ENCODE results near the gene ZNF853.
A peak's percentile ranks its signal among the peaks of the same experiment; 100 is the strongest.

The ZNF853 gene

DNA sequence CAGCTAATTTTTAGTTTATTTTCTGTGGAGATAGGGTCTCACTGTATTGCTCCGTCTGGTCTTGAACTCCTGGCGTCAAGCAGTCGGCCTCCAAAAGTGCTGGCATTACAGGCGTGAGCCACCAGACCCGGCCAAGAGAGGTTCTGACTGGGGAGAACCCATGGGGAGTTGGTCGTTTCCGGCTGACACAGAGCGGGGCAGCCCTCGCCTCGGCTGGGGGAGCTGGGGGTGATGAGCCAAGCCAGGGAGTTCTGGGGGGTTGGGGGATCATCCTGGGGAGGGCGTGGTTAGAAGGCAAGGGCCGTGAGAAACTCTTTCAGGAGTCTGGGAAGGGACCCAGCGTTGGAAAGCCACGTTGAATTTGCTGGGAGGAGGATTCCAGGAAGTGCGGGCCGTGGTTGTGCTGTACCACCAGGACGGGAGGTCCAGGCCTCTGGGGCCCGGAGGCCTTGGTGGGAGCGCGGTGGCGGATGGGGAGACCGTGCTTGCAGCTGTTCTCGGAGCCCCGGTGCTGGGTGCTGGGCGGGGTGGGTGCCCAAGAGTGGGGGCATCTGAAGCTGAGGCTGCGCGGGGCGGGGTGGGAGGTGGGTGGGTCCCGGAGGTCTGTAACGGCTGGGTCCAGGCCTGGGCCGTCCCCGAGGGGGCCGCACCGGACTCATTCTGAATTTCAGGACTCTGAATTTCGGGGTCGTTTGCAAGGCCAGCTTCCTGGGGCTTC lies 8.4 kb upstream of the ZNF853 start:
- DNase-seq, result no peak

DNA sequence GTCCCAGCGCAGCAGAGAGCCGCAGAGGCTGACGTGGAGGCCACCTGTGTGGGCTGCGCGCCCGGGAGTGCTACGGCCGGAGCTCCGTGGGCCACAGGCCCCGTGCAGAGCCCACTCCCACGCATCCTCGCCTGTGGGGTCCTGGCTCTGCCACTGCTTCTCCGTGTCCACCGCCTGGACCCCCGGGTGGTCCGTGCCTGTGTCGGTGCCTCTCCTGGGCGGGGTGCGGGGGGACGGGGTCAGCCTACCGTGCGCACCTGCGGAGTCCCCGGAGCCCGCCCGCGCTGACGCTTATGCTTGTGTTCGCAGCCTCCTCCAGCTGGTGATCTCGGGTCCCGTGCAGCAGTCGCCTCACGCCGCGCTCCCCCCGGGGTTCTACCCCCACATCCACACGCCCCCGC lies 7.8 kb upstream of the ZNF853 start:
- no peak for DNase-seq

GRCh38 chr7:6608081-6608480 lies 7.3 kb upstream of the ZNF853 start:
- DNase-seq, result no peak

DNA sequence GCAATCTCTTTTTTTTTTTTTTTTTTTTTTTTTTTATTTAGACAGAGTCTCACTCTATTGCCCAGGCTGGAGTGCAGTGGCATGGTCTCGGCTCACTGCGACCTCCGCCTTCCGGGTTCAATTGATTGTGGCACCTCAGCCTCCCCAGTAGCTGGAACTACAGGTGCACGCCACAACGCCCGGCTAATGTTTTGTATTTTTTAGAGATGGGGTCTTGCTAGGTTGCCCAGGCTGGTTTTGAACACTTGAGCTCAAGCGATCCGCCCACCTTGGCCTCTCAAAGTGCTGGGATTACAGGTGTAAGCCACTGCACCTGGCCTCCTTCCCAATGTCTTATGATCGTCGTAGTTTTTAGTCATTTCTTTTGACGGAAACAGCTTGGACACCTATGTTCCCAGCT lies 6.6 kb upstream of the ZNF853 start:
- no peak for DNase-seq

- no peak for DNase-seq
Observed at GRCh38 chr7:6612819-6613218, 2.6 kb upstream of the ZNF853 start.

DNA sequence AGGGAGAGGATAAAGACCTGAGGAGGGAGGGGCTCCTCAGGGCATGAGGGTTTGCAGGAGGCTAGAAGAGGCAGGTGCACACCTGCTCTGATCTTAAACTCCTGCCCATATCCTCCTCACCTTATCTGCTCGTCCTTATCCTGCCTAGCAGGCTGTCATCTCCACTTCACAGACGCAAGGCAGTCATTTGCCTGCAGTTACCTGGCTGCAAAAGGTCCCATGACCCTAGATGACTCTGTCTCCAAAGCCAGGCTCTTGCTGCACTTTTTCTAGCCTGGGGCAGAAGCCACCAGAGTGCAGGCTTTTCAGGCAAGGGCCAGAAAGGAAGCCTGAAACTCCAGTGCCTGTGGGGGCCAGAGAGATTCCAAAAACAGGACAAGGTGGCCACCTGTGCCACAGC lies 1.7 kb upstream of the ZNF853 start:
- no peak for DNase-seq

DNA sequence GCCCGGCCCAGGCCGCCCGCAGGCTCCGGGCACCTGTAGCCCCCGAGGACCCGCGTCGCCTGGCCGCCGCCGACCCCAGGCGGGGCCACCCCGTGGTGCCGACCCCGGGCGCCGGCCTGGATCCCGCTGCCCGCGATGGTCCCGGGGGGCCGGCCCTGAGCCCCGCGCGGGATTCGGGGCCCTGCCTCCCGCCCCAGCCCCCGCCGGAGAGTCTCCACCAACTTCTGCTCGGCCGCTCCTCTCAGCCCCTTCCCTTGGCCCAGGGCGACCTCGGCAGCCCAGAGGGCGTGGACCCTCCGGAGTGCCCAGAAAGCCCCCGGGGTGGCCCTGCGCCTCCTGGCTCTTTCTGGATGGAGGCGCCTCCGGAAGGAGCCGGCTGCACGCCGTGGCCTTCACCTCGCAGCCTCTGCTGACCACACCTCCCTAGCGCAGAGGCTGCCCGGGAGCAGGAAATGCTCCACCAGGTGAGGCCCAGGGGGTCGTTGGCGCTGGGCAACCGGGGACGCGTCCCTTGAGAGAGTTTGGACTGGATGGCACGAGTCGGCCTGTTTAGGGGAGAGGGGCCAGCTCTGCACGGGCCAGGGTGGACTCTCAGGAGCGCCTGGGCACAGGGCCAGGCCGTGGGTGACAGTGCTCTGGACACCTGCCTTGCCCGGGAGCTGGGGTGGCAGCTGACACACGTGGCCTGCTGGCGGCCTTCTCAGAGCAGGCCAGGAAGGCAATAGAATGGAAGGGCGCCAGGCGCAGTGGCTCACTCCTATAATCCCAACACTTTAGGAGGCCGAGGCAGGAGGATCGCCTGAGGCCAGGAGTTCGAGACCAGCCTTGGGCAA lies 529 bp downstream of the ZNF853 start:
- no peak for DNase-seq

GRCh38 chr7:6616854-6617643 lies 1.6 kb downstream of the ZNF853 start:
- no peak for DNase-seq

DNA sequence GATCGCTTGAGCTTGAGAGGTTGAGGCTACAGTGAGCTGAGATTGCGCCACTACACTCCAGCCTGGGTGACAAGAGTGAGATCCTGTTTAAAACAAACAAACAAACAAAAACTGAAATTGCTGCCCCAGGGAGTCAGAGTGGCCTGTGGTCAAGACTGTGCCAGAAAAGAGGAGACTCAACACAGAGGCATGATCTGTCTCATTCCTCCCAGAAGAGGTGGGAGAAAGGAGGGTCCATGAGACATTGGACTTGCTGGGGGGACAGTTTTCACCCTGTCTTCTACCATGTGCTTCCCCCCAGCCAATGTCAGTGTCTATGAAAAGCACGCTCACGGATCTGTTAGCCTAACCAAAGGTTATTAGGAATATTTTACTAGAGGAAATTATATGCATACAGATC lies 3.2 kb downstream of the ZNF853 start:
- no peak for DNase-seq

DNA sequence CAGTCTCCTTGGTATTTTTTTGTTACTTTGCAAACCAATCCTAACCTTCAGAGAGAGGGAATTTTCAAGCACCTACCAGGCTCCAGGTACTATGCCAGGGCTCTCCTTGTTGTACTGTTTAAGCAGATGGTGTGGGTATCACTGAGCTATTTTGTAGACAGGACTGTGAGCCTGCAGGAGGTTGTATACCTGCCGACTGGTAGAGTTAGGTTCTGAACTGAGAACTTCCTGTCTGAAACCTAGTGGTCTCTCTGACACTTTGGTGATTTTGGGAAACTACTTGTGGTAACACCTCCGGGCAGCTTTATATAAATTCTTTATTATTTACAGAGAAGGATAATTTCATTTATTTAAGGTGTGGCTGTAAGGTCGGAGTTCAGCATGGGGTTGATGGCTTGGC lies 4.6 kb downstream of the ZNF853 start:
- DNase-seq, result no peak

DNA sequence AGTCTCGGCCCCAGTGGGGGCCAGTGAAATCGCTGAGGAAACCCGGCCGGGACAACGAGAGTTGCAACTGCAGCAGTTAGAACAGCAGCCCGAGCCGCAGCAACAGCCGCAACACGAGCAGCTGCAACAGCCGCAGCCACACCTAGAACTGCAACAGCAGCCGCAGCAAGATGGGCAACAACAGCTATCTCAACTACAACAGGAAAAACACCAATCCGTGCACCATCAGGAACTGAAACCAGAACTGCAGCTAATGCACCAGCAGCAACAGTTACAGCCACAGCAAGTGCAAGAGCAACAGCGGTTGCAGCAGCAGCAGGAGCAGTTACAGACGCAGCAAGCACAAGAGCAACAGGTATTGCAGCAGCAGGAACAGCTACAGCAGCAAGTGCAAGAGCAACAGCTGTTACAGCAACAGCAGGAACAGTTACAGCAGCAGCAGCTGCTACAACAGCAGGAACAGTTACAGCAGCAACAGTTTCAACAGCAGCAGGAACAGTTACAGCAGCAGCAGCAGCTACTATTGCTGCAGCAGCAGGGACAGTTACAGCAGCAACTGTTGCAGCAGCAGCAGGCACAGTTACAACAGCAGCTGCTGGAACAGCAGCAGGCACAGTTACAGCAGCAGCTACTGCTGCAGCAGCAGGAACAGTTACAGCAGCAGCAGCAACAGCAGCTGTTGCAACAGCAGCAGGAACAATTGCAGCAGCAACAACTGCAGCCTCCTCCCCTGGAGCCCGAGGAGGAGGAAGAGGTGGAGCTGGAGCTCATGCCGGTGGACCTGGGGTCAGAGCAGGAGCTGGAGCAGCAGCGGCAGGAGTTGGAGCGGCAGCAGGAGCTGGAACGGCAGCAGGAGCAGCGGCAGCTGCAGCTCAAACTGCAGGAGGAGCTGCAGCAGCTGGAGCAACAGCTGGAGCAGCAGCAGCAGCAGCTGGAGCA lies 6.1 kb downstream of the ZNF853 start:
- peak; percentile 21 for DNase-seq

GRCh38 chr7:6622134-6622710 lies 6.8 kb downstream of the ZNF853 start:
- DNase-seq, result no peak

DNA sequence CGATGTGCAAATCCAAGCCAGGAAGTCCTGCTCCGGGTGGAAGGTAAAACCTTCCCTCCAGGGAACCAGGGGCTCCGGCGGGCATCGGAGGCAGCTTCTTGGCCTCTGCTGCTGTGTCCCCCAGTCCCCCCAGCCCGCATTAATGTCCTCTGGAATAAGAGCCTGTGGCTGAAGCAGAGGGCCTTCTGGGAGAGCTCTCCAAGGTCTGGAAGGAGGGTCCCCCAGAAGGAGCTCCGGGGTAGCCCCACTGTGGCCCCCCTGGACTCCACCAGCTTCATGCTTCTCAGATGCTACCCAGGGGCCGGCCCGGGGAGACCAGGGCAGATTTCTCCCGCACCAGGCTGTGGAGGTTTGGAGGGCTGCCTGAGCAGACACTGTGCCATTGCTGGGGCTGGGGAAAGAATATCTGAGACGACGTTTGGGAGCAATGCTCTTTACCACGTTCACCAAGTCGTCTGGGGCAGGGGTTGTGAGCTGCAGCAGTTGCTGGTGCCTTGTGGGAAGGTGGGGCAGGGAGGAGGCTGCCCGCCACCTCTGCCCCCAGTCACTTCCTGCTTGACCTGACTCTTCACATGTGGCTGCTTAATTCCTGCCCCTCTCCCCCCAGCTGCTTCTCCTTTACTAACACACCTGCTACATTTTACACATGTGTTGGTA lies 8.3 kb downstream of the ZNF853 start:
- DNase-seq, result no peak

DNA sequence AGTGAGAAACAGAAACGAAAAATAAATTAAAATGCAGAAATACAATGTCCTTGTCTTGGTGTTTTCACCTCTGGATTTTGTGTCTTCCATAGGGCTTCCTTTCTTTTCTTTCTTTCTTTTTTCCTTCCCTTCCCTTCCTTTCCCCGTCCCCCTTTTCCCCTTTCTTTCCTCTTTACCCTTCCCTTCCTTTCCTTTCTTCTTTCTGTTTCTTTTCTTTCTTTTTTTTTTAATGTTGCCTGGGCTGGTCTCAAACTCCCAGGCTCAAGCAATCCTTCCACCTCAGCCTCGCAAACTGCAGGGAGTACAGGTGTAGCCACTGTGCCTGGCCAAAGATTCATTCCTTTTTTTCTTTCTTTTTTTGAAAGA lies 8.8 kb downstream of the ZNF853 start:
- DNase-seq, result no peak

DNA sequence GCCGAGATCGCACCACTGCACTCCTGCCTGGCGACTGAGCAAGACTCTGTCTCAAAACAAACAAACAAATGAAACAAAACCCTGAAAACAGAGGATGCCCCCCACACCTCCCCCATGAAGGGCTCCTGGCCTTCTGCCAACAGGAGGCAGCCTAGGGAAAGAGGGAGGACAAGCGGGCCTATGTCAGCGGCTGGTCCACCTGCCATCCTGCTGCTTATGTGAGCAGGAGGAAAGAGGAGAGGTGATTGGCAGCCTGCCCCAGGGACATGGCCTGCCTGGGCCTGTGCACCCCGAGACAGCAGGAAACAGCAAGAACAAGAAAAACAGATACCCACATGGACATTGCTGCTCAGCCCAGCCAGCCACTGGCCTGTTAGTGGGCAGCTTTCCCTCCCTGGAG lies 12.6 kb downstream of the ZNF853 start:
- no peak for DNase-seq

DNA sequence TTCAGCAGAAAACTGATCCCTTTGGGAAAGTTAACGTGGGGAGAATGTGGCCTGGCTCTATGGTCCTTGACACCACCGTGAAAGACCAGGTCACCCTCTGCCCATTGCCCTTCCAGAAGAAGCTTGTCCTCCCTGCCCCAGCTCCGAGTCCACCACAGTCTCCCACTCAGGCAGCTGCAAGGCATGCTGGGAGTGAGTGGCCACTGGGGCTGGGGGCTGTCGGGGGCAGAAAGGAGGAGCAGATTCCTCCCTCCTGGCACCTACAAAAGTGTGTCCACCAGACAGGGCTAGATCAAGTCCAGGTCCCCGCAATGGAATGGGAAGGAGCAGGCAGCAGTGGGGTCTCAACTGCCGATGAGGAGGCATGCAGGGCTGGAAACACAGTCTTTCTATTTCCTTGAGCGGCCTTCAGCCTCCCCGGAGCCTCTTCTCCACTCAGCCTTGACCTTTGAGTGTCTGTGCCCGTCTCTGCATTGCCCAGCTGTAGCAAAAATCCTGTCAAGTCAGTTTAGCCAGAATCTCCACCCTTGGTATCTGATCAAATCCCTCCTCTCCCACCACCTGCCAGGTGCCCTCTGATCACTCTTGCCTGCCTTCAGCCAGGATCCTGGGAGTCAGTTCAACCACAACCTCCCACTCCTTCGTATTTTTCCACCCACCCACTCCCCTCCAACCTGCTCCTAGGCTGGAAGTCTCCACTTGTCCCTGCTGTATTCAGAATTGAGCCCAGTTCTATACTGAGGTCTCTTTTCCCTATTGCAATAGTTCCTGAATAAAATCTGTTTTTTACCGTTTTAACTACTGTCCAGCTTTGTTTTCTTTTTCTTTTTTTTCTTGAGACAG lies 14.8 kb downstream of the ZNF853 start:
- no peak for DNase-seq

DNA sequence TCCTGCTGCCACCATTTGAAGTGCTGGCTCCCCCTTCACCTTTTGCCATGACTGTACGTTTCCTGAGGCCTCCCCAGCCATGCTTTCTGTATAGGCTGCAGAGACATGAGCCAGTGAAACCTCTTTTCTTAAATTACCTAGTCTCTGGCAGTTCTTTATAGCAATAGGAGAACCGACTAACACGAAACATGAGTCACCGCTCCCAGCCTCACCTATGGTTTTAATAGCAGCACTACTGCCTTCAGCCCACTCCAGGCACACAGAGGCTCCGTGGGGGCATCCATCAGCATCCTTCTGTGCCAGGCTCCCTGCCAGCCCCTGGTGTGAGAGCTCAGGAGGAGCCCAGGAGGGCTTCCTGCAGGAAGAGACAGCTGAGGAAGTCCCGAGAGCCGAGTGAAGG lies 16.2 kb downstream of the ZNF853 start:
- no peak for DNase-seq

DNA sequence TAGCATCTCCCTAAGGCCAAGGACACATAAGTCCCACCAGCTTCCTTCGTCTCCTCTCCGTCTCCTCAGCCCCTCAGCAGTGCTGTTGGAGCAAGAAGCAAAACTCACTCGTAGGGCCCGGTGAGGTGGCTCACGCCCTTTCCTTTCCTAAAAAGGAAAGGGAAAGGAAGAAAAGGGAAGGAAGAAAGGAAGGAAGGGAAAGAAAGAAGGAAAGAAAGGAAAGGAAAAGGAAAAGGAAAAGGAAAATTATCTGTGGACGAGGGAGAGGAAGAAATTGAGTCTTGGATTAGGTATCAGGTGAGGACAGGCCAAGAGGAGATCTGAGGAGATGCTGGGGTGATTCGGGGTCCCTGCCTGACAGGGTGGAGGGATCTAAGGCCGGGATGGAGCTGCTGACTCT lies 18.6 kb downstream of the ZNF853 start:
- DNase-seq, result no peak

DNA sequence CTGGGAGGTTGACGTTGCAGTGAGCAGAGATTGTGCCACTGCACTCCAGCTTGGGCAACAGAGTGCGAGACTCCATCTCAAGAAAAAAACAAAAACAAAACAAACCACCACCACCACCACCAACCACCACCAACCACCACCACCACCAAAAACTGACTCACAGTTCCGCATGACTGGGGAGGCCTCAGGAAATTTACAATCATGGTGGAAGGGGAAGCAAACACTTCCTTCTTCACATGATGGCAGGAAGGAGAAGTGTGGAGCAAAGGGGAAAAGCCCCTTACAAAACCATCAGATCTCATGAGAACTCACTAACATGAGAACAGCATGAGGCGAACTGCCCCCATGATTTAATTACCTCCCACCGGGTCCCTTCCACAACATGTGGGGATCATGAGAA lies 19.6 kb downstream of the ZNF853 start:
- peak; percentile 86 for DNase-seq

GRCh38 chr7:6636741-6637543 lies 21.5 kb downstream of the ZNF853 start, which contains the start of gene ZNF316:
Gene ZNF316 (plus strand): TSS chr7:6637318. CDS start chr7:6642410, 5,092 bp downstream.
- peak; percentile 78 for DNase-seq

Data from inflammatory macrophage treated with lipopolysaccharide for 4 hours (primary cell).